Measurements from ENCODE around the gene SMDT1.
A peak's percentile ranks its signal among the peaks of the same experiment; 100 is the strongest.

SMDT1 gene

DNA sequence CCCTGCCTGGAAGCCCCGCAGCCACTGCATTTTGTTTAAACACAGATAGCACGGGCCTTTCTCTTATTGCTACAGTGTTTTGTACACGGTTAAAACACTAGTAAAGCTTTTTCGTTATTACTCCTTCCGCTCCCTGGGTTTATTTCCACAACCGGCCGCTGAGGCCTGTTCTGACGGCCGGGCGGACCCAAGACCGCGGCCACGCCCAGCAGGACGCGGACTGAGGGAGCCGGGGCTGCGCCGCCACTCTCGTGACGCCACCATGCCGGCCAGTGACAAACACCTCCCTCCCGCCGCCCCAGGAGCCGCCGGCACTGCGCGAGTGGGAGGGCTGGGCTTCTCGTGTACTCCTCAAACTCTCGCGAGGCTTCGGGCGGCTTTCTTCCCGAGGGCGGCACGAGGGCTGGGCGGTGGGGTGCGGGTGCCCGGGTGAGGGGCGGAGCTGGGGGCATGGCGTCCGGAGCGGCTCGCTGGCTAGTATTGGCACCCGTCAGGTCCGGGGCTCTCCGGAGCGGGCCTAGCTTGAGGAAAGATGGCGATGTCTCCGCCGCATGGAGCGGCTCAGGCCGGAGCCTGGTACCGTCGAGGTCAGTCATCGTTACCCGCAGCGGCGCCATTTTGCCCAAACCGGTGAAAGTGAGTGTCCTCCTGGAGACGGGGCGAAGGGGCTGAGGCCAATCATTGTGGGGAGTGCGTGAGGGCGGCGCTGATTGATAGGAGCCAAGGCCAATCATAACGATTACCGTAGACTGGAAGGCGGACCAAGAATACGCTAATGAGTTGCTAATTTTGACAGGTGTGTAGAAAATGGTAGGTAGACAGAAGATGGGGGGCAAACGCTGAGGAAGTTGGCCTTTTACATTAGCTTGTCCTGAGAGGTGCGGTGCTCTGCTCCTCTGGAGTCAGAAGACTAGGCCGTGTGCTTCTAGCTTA is at the start of gene SMDT1:
Gene SMDT1, plus strand, starts transcription at position 382 of the 933 bp plus-strand sequence. Its CDS starts 69 bp downstream, at position 451.
- peak; percentile 99 for FAIRE-seq

DNA sequence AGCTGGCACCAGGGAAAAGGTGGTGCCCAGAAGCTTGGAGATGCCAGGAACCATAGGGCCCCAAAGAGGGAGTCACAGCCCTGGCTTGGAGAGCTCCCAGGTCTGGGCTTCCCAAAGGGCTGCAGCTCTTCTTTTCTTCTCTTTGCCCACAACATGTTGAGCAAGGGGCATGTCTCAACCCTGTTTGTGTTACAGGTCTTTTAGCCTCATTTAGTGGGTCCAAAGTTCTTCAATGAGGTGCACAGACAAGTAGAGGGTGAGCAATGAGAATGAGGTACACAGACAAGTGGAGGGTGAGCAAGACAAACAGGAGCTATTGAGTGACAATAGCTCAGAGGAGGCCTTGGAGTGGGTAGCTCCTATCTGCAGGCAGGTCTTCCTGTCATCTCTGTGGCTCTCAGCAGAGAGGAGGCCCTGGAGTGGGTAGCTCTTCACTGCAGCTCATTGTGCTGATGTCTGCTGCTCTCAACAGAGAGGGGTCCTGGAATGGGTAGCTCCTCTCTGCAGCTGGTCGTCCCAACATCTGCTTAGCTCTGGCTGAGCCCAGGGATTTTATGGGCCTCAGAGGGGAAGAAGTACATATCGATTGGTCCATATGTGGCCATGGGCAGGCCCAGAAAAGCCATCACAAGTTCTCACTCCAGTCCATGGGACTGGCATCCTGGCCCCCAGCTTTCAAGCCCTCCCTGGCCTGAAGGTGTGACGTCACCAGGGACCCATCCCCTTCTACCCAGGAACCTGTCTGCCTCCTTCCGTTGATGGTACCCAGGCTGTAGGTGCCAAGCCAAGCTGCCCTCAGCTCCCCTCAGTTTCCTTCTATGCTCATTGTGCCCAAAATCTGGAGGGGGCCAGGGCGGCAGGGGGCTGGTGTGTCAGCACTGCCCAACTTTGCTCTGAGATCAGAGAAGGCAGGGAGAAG is 46.0 kb upstream of the SMDT1 start:
- FAIRE-seq: no peak
- no peak for DNase-seq (ENCODE audit: extremely low spot score, insufficient read length, low read depth)

More for the DNA sequence above, at the start of gene SMDT1:
- DNase-seq (ENCODE audit: extremely low spot score, insufficient read length, low read depth): peak; percentile 96

- no peak for FAIRE-seq
- no peak for DNase-seq (ENCODE audit: extremely low spot score, insufficient read length, low read depth)
Measured at GRCh38 chr22:42035256-42035655, 44.2 kb upstream of the SMDT1 start.

DNA sequence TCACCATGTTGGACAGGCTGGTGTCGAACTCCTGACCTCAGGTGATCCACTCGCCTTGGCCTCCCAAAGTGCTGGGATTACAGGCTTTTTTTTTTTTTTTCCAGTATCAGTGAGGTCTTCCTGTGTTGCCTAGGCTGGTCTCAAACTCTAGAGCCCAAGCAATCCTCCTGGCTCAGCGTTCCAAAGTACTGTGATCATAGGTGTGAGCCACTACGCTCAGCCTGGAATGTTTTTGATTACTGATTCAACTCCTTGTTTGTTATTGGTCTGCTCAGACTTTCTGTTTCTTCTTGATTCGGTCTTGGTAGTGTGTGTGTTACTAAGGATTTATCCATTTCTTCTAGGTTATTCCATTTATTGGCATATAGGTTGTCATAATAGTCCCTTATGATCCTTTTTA is 40.2 kb upstream of the SMDT1 start:
- FAIRE-seq (no peak), DNase-seq (ENCODE audit: extremely low spot score, insufficient read length, low read depth) (no peak)

DNA sequence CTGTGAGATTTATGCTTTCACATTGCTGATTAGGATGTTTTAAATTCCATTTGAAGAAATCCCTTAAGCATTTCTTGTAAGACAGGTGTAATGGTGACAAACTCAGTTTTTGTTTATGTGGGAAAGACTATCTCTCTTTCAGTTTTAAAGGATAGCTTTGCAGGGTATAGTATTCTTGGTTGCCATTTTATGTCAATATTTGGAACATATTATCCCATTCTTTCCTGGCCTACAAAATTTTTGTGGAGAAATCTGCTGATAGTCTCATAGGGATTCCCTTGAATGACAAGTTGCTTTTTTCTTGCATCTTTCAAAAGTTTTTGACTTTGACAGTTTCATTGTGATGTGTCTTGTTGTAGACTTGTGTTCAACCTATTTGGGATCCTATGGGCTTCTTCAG is 37.7 kb upstream of the SMDT1 start:
- no peak for DNase-seq (ENCODE audit: extremely low spot score, insufficient read length, low read depth)
- peak; percentile 15 for FAIRE-seq

DNA sequence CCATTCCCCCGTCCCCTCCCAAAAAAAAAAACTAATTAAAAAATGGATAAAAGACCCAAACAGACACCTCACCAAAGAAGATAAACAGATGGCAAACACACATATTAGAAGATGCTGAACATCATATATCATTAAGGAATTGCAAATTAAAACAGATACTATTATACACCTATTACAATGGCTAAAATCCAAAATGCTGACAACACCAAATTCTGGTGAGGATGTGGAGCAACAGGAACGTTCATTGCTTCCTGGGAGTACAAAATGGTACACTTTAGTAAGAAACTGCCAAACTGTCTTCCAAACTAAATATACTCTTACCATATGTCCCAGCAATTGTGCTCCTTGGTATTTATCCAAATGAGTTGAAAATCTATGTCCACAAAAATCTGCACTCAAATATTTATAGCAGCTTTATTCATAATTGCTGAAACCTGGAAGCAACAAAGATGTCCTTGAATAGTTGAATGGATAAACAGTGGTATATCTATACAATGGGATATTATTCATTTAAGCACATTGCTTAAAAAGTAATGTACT is 28.8 kb upstream of the SMDT1 start:
- FAIRE-seq: no peak
- DNase-seq (ENCODE audit: extremely low spot score, insufficient read length, low read depth): no peak

- DNase-seq (ENCODE audit: extremely low spot score, insufficient read length, low read depth) (no peak), FAIRE-seq (no peak)
Measured at GRCh38 chr22:42052765-42053164, 26.7 kb upstream of the SMDT1 start.

GRCh38 chr22:42056757-42057511 is 22.6 kb upstream of the SMDT1 start:
- DNase-seq (ENCODE audit: extremely low spot score, insufficient read length, low read depth) (no peak), FAIRE-seq (peak; percentile 31)

DNA sequence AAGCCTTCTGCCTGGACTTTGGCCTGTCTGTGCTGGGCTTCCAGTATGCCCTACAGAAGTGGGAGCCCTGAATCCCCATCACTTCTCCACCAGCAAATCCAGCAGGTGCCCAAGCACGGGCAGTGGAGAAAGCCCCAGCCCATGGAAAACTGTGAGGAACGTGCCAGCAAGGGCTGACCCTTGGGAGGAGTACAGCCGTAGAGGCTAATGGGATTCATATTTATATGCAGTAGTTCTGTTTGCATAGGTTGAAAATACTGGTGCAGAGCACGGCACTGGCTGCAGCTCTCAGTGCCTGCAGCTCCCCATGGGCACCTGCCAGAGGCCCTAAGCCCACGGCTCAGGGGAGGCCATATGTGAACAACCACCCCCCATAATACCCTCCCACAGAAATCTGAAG is 19.0 kb upstream of the SMDT1 start:
- FAIRE-seq (no peak), DNase-seq (ENCODE audit: extremely low spot score, insufficient read length, low read depth) (no peak)

GRCh38 chr22:42061041-42061440 is 18.5 kb upstream of the SMDT1 start:
- FAIRE-seq: no peak

GRCh38 chr22:42062506-42063170 is 16.9 kb upstream of the SMDT1 start:
- DNase-seq (ENCODE audit: extremely low spot score, insufficient read length, low read depth) (no peak), FAIRE-seq (no peak)

More at GRCh38 chr22:42061041-42061440, 18.5 kb upstream of the SMDT1 start:
- no peak for DNase-seq (ENCODE audit: extremely low spot score, insufficient read length, low read depth)

DNA sequence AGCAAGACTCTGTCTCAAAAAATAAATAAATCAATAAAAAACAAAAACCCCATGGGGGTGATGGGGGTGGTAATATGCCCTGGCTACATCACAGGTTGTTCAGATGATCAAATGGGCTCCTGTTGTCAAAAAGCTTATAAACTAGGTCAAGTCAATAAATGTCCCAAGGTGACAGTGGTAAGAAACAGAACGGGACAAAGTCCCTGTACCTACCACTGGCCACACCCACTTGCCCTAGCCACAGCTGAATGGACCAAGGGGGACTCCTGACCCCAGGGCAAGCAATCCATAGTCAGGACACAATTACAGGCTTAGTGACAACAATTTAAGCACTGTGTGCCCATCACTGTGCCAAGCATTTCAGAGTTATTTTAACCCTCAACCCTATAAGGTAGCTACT is 14.9 kb upstream of the SMDT1 start:
- DNase-seq (ENCODE audit: extremely low spot score, insufficient read length, low read depth): no peak
- FAIRE-seq: no peak

DNA sequence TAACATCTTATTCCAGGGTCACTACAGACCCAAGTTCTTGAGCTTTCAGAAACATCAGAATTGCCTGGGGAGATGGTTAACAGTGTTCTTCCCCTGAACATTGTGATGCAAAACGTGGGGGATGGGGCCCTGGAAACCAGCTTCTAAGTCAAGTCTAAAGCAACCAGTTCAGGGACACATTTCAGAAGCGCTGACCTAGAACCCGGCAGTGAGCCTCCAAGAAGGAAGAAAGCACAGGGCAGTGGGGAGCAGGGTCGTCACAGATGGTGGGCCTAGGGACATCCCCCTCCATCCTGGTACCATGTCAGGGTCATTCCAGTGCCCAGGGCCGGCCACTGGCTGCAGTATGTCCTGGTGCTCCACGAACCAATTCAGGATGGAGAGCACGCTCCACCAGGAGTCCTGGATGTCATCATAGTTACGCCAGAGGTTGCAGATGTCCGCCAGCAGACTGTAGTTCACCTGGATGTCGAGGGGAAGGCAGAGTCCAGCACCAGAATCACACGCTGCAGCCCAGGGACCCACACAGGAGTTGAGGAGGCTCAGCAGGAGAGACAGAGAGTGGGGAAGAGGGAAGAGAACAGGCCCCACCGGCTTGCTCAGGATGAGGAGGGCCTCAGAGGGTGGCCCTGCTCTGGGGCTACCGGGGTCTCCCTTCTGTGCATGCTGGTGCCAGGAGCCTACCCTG is 13.9 kb upstream of the SMDT1 start:
- no peak for DNase-seq (ENCODE audit: extremely low spot score, insufficient read length, low read depth)
- FAIRE-seq: no peak

- FAIRE-seq (no peak), DNase-seq (ENCODE audit: extremely low spot score, insufficient read length, low read depth) (no peak)
Measured at GRCh38 chr22:42066126-42066761, 13.3 kb upstream of the SMDT1 start.

GRCh38 chr22:42066937-42067336 is 12.6 kb upstream of the SMDT1 start:
- no peak for FAIRE-seq
- no peak for DNase-seq (ENCODE audit: extremely low spot score, insufficient read length, low read depth)

DNA sequence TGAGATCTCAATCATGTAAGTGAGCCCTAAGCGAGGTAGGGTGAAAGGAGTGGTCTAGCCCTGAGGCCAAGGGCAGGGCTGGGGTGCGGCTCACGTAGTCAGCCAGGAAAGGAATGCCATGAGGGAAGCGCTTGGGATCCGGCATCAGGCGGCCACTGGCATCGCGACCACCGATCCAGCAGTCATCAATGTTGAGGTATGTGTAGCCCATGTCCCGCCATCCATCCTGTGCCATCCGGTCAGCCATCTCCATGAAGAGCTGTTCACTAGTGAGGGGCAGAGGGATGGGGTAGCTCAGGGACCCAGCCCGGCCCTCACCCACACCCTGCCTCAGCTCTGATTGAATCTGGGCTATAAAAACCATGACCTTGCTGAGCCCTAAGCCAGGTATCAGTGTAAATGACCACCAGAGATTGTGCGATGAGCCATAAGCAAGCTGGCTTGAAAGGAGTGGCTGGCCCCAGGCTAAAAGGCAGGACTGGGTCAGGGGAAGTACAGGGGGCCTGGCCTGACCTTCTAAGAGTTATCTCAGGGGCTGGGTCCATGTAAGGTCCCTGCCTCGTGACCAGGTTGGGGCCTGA is 11.7 kb upstream of the SMDT1 start:
- FAIRE-seq: no peak
- DNase-seq (ENCODE audit: extremely low spot score, insufficient read length, low read depth): no peak

DNA sequence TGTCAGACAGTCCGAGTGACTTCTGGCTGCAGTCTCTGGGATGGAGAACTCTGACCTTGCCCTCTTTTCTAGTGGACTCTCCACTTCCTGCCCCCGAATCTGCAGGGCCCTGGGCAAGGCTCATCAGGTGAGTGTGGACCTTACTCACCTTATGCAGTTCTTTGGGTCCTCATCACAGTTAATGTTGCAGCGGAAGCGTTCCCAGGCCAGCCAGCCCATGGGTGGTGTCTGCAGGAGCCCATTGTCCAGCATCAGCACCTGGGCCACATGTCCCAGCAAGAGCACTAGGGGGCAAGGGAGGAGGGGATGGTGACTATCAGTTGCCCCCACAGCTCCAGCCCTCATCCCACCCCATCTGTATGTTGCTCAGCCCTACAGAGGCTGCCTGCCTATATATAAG is 11.2 kb upstream of the SMDT1 start:
- FAIRE-seq (no peak), DNase-seq (ENCODE audit: extremely low spot score, insufficient read length, low read depth) (no peak)

All from GM18507 (cell line).